Nephron progenitor cell (in vitro differentiated cells): ENCODE data around the gene COQ9.

Source experiments
- DNase-seq: peaks from one replicate; pipeline ENCODE4 v3.0.0; 2021
- H3K27ac Mint-ChIP-seq: 2 replicates; pipeline ENCODE4 v1.8.0; 2021; ENCODE audit warnings: mild to moderate bottlenecking, moderate library complexity, mixed read lengths
- H3K27me3 Mint-ChIP-seq: 2 replicates; pipeline ENCODE4 v1.8.0; 2021; ENCODE audit warnings: mild to moderate bottlenecking, low read depth, mixed read lengths; ENCODE audit not compliant: poor library complexity
- H3K36me3 Mint-ChIP-seq: 2 replicates; pipeline ENCODE4 v1.8.0; 2021; ENCODE audit warnings: low read depth, mixed read lengths
- H3K4me1 Mint-ChIP-seq: 2 replicates; pipeline ENCODE4 v1.8.0; 2021; ENCODE audit warnings: mixed read lengths
- H3K4me3 Mint-ChIP-seq: 2 replicates; pipeline ENCODE4 v1.8.0; 2021; ENCODE audit warnings: mild to moderate bottlenecking, moderate library complexity, mixed read lengths
- H3K9me3 Mint-ChIP-seq: 2 replicates; pipeline ENCODE4 v1.8.0; 2021; ENCODE audit warnings: mild to moderate bottlenecking, moderate library complexity, mixed read lengths
- TF ChIP-seq, protein P1 (sequence below): fragments of 200-600 bp; sonication (generic); IDR thresholded peaks from 2 replicates; pipeline ENCODE4 v1.5.0; 2021; ENCODE audit warnings: antibody characterized with exemption

Gene COQ9

DNA sequence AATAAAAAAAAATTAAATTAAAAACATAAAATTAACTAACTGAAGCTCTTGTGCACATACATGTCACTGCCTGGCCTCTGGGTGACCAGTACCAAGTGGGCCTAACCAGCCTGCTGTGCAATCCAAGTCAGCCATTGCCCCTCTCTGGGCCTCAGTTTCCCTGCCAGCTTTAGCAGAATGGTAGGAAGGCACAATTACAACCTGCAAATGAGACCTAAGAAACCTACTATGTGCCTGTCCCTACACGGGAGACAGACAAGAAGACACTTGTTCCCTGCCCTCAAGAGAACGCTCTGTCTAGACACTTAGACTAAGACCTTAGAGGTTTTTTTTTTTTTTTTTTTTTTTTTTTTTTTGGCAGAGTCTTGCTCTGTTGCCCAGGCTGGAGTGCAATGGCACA is 1.8 kb upstream of the COQ9 start:
- Mint-ChIP-seq H3K36me3 (peaks cover 37% of the 10 kb centered on the region), H3K4me3 (no peak overlapping the region), H3K27me3 (no peaks in the 10 kb centered on the region), H3K9me3 (peaks cover 19% of the 10 kb centered on the region), H3K27ac (no peak overlapping the region), H3K4me1 (peaks cover 24% of the 10 kb centered on the region)
- TF ChIP-seq, protein P1, sequence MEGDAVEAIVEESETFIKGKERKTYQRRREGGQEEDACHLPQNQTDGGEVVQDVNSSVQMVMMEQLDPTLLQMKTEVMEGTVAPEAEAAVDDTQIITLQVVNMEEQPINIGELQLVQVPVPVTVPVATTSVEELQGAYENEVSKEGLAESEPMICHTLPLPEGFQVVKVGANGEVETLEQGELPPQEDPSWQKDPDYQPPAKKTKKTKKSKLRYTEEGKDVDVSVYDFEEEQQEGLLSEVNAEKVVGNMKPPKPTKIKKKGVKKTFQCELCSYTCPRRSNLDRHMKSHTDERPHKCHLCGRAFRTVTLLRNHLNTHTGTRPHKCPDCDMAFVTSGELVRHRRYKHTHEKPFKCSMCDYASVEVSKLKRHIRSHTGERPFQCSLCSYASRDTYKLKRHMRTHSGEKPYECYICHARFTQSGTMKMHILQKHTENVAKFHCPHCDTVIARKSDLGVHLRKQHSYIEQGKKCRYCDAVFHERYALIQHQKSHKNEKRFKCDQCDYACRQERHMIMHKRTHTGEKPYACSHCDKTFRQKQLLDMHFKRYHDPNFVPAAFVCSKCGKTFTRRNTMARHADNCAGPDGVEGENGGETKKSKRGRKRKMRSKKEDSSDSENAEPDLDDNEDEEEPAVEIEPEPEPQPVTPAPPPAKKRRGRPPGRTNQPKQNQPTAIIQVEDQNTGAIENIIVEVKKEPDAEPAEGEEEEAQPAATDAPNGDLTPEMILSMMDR, result no peak
- no peak for DNase-seq

DNA sequence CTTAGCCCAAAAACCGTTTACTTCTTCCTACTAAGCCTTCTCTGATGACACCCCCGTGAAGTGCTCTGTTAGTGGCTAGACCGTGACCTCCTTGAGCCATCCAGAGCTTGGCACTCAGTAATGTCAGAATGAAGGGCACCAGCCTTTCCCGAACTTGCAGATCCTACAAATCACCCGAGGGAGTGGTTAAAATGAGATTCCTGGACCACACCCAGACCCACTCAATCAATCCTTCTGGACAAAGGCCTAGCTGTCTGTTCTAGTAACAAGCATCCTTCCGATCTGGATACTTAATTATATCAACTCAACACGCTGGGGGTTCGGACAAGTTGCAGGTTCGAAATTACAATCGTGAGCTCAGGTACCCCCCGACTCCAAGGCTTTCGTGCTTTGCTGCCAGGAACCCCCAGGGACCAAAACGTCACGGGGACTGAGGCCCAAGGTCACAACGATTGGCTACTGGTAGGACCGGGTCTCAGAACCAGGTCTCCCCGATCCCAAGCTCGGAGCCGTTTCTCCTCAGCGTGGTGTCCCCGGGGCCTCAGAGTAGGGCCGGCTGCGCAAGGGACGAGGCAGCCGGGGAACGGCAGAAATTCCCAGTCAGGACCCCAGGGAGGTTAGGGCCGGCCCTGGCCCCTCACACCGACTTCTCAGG is 621 bp upstream of the COQ9 start:
- H3K36me3 Mint-ChIP-seq, result peaks cover 32% of the 10 kb centered on the region
- peaks cover 24% of the 10 kb centered on the region for H3K4me1 Mint-ChIP-seq
- H3K27me3 Mint-ChIP-seq, result no peaks in the 10 kb centered on the region
- TF ChIP-seq, protein P1, result no peak
- peak overlapping the region; percentile 75 for H3K27ac Mint-ChIP-seq
- no peak for DNase-seq
- peak overlapping the region; percentile 94 for H3K4me3 Mint-ChIP-seq
- peaks cover 7% of the 10 kb centered on the region for H3K9me3 Mint-ChIP-seq

DNA sequence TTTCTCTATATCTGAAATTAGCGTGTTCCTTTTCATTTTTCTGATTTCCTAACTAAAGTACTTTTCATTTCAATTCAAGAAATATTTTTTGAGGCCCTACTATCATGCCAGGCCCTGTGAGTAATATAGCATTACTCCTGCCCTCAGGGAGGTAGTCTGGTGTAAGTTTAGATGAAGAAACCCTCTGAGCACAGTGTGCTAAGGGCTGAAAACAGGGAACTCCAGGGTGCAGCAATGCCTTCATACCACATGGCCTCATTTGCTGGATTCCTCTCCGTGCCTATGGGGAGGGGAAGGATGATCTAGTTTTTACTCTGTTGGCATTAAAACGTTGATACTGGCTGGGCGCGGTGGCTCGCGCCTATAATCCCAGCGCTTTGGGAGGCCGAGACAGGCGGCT is 4.7 kb downstream of the COQ9 start:
- H3K27ac Mint-ChIP-seq, result no peak overlapping the region
- no peak for DNase-seq
- TF ChIP-seq, protein P1, result no peak
- peaks cover 49% of the 10 kb centered on the region for H3K36me3 Mint-ChIP-seq
- peaks cover 13% of the 10 kb centered on the region for H3K4me1 Mint-ChIP-seq
- no peaks in the 10 kb centered on the region for H3K27me3 Mint-ChIP-seq
- H3K9me3 Mint-ChIP-seq, result no peaks in the 10 kb centered on the region
- no peak overlapping the region for H3K4me3 Mint-ChIP-seq

DNA sequence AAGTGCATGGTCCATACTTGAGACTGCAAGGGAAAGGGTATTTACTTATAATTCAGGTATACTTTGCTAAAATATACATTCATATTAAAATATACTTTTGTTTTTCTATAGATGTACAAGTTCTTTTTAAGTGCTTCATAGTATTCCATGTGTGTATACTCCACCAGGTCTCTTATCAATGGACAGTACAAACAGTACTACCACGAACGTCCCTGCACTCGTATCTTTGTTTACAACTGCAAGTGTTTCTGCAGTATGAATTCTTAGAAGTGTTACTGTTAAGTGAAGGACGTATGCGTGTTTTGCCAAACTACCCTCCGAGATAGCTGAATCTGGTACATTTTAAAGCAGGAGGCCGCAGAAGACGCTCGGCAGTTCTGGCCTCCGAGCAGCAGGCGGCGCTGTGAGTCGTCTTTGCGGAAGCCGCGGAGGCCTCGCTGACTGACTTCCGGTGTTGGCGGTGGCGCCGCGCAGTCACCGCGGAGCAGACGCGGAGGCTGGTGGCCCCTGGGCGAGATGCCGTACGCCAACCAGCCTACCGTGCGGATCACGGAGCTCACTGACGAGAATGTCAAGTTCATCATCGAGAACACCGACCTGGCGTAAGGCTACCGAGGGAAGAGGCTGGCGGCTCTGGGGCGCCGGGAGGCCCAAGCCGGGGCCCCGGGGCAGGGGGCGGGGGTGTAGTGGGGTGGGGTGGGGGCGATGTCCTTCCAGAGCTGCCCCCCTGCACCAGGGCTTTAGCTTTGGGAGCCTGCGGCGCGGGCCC is 15.1 kb downstream of the COQ9 start, which contains the start of gene POLR2C:
Gene POLR2C, plus strand, starts transcription at position 471 of the 769 bp plus-strand sequence. Its CDS starts 46 bp downstream, at position 517.
- DNase-seq, result peak; percentile 95
- Mint-ChIP-seq H3K4me3 (peak within 1 kb of the TSS; percentile 97), H3K4me1 (peaks cover 13% of the 10 kb centered on the region), H3K9me3 (no peaks in the 10 kb centered on the region), H3K36me3 (peaks cover 29% of the 10 kb centered on the region), H3K27me3 (no peaks in the 10 kb centered on the region), H3K27ac (peak within 1 kb of the TSS; percentile 93)
- TF ChIP-seq, protein P1, result peak; percentile 98

DNA sequence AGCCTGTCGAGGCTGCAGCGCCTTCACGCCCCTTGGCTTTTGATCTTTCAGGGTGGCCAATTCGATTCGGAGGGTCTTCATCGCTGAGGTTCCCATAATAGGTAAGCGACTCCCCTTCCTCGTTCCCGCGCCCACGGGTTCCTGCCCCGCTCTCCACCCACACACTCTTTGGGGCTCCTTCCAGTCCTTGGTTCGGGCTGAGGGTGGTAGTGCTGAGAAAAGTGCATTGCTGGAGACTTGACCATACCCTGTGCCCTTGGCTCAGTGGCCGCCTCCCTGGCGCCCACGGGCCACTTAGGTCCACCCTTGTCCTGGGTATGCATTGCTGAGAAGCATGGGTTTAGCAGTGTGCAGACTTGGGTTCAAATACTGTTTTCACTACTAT is 15.7 kb downstream of the COQ9 start:
- Mint-ChIP-seq H3K27me3 (no peaks in the 10 kb centered on the region), H3K27ac (no peak overlapping the region), H3K4me1 (peaks cover 13% of the 10 kb centered on the region), H3K4me3 (peak overlapping the region; percentile 97), H3K9me3 (no peaks in the 10 kb centered on the region), H3K36me3 (peaks cover 35% of the 10 kb centered on the region)
- no peak for DNase-seq
- TF ChIP-seq, protein P1, result no peak
